Measurements from ENCODE around the gene MRPS2. TPM values are rescaled to one million over a fixed set of nuclear protein-coding genes. Genes with fewer than 3 reads are reported as not detected.

The MRPS2 gene
- total RNA-seq, 1 experiment from 2014 or later = 81.0 TPM

DNA sequence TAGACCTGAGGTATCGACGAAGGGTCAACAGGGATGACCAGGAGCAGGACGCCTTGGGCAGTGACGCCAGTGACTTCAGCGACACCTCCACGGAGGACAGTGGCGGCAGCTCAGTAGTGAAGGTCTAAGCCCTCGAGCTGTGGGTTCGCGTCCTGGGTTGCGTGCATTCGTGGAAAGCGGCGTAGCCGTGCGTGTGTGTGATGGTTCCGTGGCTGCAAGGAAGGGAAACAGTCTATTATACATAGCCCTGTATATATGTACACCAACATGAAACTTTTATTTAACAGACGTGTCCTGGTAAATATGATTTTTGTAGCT, 12.5 kb upstream of the MRPS2 start:
- Histone ChIP-seq H4K91ac (ENCODE audit: insufficient read length, low read depth, low read length) (no peak overlapping the region), H3K18ac (ENCODE audit: insufficient read length, low read depth, low read length) (no peak overlapping the region), H2BK15ac (ENCODE audit: low read depth, low read length) (no peak overlapping the region), H2AFZ (ENCODE audit: low read length) (no peak overlapping the region), H3K4ac (ENCODE audit: low read depth, low read length) (no peak overlapping the region), H2BK5ac (ENCODE audit: insufficient read length, low read length) (no peak overlapping the region), H2BK20ac (ENCODE audit: low read depth, low read length, poor library complexity, severe bottlenecking) (no peak overlapping the region), H3K4me1 (ENCODE audit: insufficient read depth, low read length) (no peaks in the 10 kb centered on the region), H3K79me2 (ENCODE audit: insufficient read depth, low read length) (no peaks in the 10 kb centered on the region), H3K9me3 (ENCODE audit: control insufficient read depth, low read depth, low read length) (no peaks in the 10 kb centered on the region), H2BK120ac (ENCODE audit: low read depth, low read length, poor library complexity, severe bottlenecking) (no peak overlapping the region), H3K4me2 (ENCODE audit: insufficient read depth, insufficient read length, low read length) (no peak overlapping the region), H4K5ac (ENCODE audit: insufficient read length, low read depth, low read length) (no peak overlapping the region), H3K79me1 (ENCODE audit: insufficient read depth, low read depth, low read length, poor library complexity, severe bottlenecking) (no peaks in the 10 kb centered on the region), H4K8ac (replicated peaks; ENCODE audit: insufficient read length, low read depth, low read length) (no peak overlapping the region), H2BK12ac (ENCODE audit: insufficient read length, low read depth, low read length) (no peak overlapping the region), H2AK5ac (ENCODE audit: insufficient read length, low read length) (no peak overlapping the region), H3K14ac (ENCODE audit: insufficient read depth, low read length) (no peak overlapping the region), H3K56ac (ENCODE audit: insufficient read length, low read depth, low read length) (no peak overlapping the region), H3T11ph (ENCODE audit: low read length) (no peak overlapping the region), H3K23ac (ENCODE audit: insufficient read length, low read depth, low read length) (no peak overlapping the region), H3K27ac (ENCODE audit: insufficient read length, low read depth, low read length) (no peak overlapping the region), H4K20me1 (ENCODE audit: control insufficient read depth, insufficient read depth, insufficient read length) (no peaks in the 10 kb centered on the region), H3K23me2 (ENCODE audit: insufficient read length, low read depth, low read length, poor library complexity, severe bottlenecking) (no peaks in the 10 kb centered on the region), H3K9ac (ENCODE audit: extremely low read depth, insufficient read length, low read length) (no peak overlapping the region), H3K27me3 (ENCODE audit: insufficient read depth, low read length) (no peaks in the 10 kb centered on the region)
- H3K27me3 Mint-ChIP-seq (ENCODE audit: low read depth) = no peaks in the 10 kb centered on the region
- H3K4me1 Mint-ChIP-seq = peaks cover 10 to 14% of the 10 kb centered on the region in 2 experiments; a peak in 3 of 4 replicates
- TF ChIP-seq, protein P1, sequence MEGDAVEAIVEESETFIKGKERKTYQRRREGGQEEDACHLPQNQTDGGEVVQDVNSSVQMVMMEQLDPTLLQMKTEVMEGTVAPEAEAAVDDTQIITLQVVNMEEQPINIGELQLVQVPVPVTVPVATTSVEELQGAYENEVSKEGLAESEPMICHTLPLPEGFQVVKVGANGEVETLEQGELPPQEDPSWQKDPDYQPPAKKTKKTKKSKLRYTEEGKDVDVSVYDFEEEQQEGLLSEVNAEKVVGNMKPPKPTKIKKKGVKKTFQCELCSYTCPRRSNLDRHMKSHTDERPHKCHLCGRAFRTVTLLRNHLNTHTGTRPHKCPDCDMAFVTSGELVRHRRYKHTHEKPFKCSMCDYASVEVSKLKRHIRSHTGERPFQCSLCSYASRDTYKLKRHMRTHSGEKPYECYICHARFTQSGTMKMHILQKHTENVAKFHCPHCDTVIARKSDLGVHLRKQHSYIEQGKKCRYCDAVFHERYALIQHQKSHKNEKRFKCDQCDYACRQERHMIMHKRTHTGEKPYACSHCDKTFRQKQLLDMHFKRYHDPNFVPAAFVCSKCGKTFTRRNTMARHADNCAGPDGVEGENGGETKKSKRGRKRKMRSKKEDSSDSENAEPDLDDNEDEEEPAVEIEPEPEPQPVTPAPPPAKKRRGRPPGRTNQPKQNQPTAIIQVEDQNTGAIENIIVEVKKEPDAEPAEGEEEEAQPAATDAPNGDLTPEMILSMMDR (conservative IDR thresholded peaks at IDR 0.05) = no peak
- no peak overlapping the region; a peak in 1 of 5 replicates for H3K4me3 Mint-ChIP-seq
- no peak overlapping the region for H3K27ac Mint-ChIP-seq
- no peaks in the 10 kb centered on the region for H3K9me3 Mint-ChIP-seq
- peaks cover 26 to 58% (median 53%) of the 10 kb centered on the region in 3 experiments for H3K36me3 Mint-ChIP-seq (ENCODE audit: insufficient read depth in 1 of 3, low read depth in 3 of 3)
- no peak for DNase-seq
- no CpG with 5 or more reads among the region's 18 CpGs for WGBS (ENCODE audit: extremely low coverage, insufficient read length, low lambda C conversion rate)

Data from H9 (cell line).